ENCODE data around the gene CDH4. TPM values are rescaled to one million over a fixed set of nuclear protein-coding genes. Genes with fewer than 3 reads are reported as not detected.

Gene CDH4
- total RNA-seq, 4 donors from 2014 or later, result 0.13 to 0.38 (median 0.21) TPM; not detected in 1

- no peak for DNase-seq
- Histone ChIP-seq H3K4me1 (no peaks in the 10 kb centered on the region), H3K27ac (no peak overlapping the region), H3K27me3 (peaks cover 0 to 24% (median 0%) of the 10 kb centered on the region in 4 donors), H3K36me3 (no peaks in the 10 kb centered on the region), H3K4me3 (no peak overlapping the region), H3K9me3 (no peaks in the 10 kb centered on the region)
- intact Hi-C loops (cut with DNase I), result no loop called here
- TF ChIP-seq POLR2A (IDR thresholded peaks at IDR 0.05) (no peak), CTCF (IDR thresholded peaks at IDR 0.05) (no peak)
- WGBS, 2 donors, result 76 to 81% methylated on average over 7 to 10 of the region's 10 CpGs
These were observed 302.6 kb downstream of the CDH4 start for GRCh38 chr20:61554617-61555016.

DNA sequence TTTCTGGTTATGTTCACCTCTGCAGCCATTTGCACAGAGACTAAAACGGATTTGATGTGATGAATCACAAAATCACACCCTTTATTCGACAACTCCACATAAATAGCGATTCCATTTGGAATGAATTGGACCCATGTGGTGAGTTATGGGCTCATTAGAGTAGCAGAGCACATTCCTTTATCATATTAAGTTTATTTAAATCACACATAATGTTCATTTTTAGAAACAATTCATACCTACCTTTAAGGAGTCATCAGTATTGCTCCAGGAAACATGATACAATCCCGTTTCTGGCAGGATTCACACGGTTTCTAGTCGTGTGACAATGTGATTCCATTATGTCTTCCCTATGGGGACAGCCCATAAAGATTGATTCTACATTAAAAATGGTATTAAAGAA lies 303.5 kb downstream of the CDH4 start:
- 60 to 69% methylated on average over 6 of the region's 6 CpGs for WGBS, 2 donors
- Histone ChIP-seq H3K4me3 (no peak overlapping the region), H3K27me3 (peaks cover 0 to 22% (median 0%) of the 10 kb centered on the region in 4 donors), H3K27ac (no peak overlapping the region), H3K4me1 (peaks cover 0 to 4% (median 0%) of the 10 kb centered on the region in 3 donors), H3K9me3 (no peaks in the 10 kb centered on the region), H3K36me3 (no peaks in the 10 kb centered on the region)
- intact Hi-C loops (cut with DNase I), result no loop called here
- TF ChIP-seq POLR2A (IDR thresholded peaks at IDR 0.05), result no peak
- no peak for TF ChIP-seq CTCF (IDR thresholded peaks at IDR 0.05)
- no peak for DNase-seq

GRCh38 chr20:61556111-61556510 lies 304.1 kb downstream of the CDH4 start:
- no peak for TF ChIP-seq CTCF (IDR thresholded peaks at IDR 0.05)
- no peak for TF ChIP-seq POLR2A (IDR thresholded peaks at IDR 0.05)
- DNase-seq, result no peak
- H3K27me3 ChIP-seq, result peaks cover 0 to 25% (median 0%) of the 10 kb centered on the region in 4 donors
- no peaks in the 10 kb centered on the region for H3K9me3 ChIP-seq
- H3K36me3 ChIP-seq, result no peaks in the 10 kb centered on the region
- H3K4me1 ChIP-seq, result peaks cover 0 to 5% (median 0%) of the 10 kb centered on the region in 3 donors
- WGBS, 2 donors, result 61 to 69% methylated on average over 2 to 3 of the region's 3 CpGs
- intact Hi-C loops (cut with DNase I), result no loop called here
- H3K27ac ChIP-seq, result no peak overlapping the region
- H3K4me3 ChIP-seq, result no peak overlapping the region

DNA sequence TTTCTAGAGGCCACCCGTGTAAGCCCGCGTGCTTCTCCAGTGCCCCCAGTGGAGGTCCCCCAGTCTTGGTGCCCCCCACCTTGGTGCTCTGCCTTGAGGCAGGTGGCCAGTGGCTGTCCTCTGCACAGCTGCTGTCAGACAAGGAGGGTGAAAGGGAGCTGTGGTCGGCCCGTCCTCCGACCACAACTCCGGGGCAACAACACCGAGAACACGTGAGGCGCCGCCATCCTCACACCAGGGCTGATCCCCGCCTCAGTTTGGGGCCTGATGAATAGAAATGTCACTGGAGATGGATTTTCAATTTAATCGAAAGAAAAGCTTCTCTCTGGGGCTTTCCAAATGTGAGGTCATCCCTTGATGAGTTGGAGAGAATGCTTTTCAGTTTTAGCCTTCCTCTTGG lies 304.6 kb downstream of the CDH4 start:
- no peaks in the 10 kb centered on the region for H3K36me3 ChIP-seq
- no peak for DNase-seq
- no peak overlapping the region for H3K27ac ChIP-seq
- no peak for TF ChIP-seq POLR2A (IDR thresholded peaks at IDR 0.05)
- TF ChIP-seq CTCF (IDR thresholded peaks at IDR 0.05), result no peak
- 89 to 90% methylated on average over 5 to 9 of the region's 13 CpGs for WGBS, 2 donors
- intact Hi-C loops (cut with DNase I), result no loop called here
- peaks cover 0 to 5% (median 0%) of the 10 kb centered on the region in 3 donors for H3K4me1 ChIP-seq
- H3K9me3 ChIP-seq, result no peaks in the 10 kb centered on the region
- H3K27me3 ChIP-seq, result peaks cover 0 to 23% (median 0%) of the 10 kb centered on the region in 4 donors
- no peak overlapping the region for H3K4me3 ChIP-seq

- TF ChIP-seq CTCF (IDR thresholded peaks at IDR 0.05) (no peak), POLR2A (IDR thresholded peaks at IDR 0.05) (no peak)
- DNase-seq, result no peak
- intact Hi-C loops (cut with DNase I), result no loop called here
- Histone ChIP-seq H3K4me1 (peaks cover 0 to 5% (median 0%) of the 10 kb centered on the region in 3 donors), H3K9me3 (no peaks in the 10 kb centered on the region), H3K4me3 (no peak overlapping the region), H3K36me3 (no peaks in the 10 kb centered on the region), H3K27me3 (peaks cover 0 to 23% (median 0%) of the 10 kb centered on the region in 4 donors), H3K27ac (no peak overlapping the region)
- 92 to 95% methylated on average over 15 to 17 of the region's 17 CpGs for WGBS, 2 donors
These were observed 305.6 kb downstream of the CDH4 start for GRCh38 chr20:61557621-61558020.
